Endothelial cell of umbilical vein (primary cell): ENCODE data around the gene GRID1.

Experiments
- EZH2 ChIP-seq: IDR thresholded peaks from 2 replicates; pipeline ENCODE4 v1.6.1; 2012; ENCODE audit warnings: borderline replicate concordance, low read depth, mild to moderate bottlenecking, moderate library complexity, low read length, inconsistent platforms; ENCODE audit not compliant: severe bottlenecking
- GATA2 ChIP-seq: IDR thresholded peaks from 2 replicates; pipeline ENCODE4 v1.7.0; 2011; ENCODE audit warnings: low read depth, mild to moderate bottlenecking, moderate library complexity, mixed read lengths, low read length; ENCODE audit not compliant: insufficient read length, insufficient read depth
- JUN ChIP-seq: IDR thresholded peaks from 2 replicates; pipeline ENCODE4 v1.6.1; 2011; ENCODE audit warnings: borderline replicate concordance, low read depth; ENCODE audit not compliant: insufficient read length, insufficient read depth
- MYC ChIP-seq: IDR thresholded peaks from one replicate; pipeline ENCODE4 v1.6.1; 2011; ENCODE audit warnings: mild to moderate bottlenecking, low read depth, low read length
- POLR2A ChIP-seq: IDR thresholded peaks from 2 replicates; pipeline ENCODE4 v1.6.1; 2012; ENCODE audit warnings: low read depth, mild to moderate bottlenecking, control low read depth, low read length
- POLR2AphosphoS5 ChIP-seq: IDR thresholded peaks from 2 replicates; pipeline ENCODE4 v1.6.1; 2012; ENCODE audit warnings: low read depth, mild to moderate bottlenecking, control low read depth, low read length, moderate library complexity; ENCODE audit not compliant: insufficient read depth
- TF ChIP-seq, protein P1 (sequence below), 2 donors: IDR thresholded peaks; 1 replicate in 1 of 2; 2 replicates in 1 of 2; pipeline ENCODE4 v1.5.1; 2011; ENCODE audit warnings: low read length in 2 of 2, mild to moderate bottlenecking in 2 of 2, moderate library complexity in 2 of 2, control low read depth in 1 of 2, inconsistent platforms in 1 of 2, low read depth in 1 of 2; ENCODE audit not compliant: insufficient read depth in 1 of 2; ENCODE audit errors: extremely low read depth in 1 of 2
- TF ChIP-seq, protein P2 (sequence below): IDR thresholded peaks from 2 replicates; pipeline ENCODE4 v1.6.1; 2011; ENCODE audit not compliant: insufficient read depth, insufficient read length

DNA sequence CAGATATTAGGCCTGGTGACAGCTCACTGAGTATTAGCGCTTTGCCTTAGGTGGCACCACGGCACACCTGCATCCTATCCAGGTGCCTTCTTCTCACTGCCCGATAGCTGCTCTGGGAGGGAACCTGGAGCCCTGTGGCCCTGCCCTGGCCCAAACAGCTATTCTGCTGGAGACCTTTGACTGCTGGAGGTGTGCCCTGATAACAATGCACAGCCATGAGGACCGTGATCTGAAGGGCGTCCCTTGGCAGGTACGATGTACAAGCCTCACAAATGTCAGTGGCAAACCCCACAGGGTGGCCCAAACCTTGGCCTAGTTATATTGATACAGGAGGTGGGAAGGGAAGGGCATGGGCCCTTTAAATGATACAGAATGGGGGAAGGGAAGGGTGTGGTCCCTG is 259.5 kb downstream of the GRID1 start:
- TF ChIP-seq, protein P1, sequence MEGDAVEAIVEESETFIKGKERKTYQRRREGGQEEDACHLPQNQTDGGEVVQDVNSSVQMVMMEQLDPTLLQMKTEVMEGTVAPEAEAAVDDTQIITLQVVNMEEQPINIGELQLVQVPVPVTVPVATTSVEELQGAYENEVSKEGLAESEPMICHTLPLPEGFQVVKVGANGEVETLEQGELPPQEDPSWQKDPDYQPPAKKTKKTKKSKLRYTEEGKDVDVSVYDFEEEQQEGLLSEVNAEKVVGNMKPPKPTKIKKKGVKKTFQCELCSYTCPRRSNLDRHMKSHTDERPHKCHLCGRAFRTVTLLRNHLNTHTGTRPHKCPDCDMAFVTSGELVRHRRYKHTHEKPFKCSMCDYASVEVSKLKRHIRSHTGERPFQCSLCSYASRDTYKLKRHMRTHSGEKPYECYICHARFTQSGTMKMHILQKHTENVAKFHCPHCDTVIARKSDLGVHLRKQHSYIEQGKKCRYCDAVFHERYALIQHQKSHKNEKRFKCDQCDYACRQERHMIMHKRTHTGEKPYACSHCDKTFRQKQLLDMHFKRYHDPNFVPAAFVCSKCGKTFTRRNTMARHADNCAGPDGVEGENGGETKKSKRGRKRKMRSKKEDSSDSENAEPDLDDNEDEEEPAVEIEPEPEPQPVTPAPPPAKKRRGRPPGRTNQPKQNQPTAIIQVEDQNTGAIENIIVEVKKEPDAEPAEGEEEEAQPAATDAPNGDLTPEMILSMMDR (IDR thresholded peaks at IDR 0.05; ENCODE audit: extremely low read depth in 1 of 2, insufficient read depth in 1 of 2, low read depth in 1 of 2, low read length in 2 of 2): no peak
- TF ChIP-seq POLR2AphosphoS5 (no peak), POLR2A (no peak), EZH2 (no peak), JUN (no peak), GATA2 (no peak), MYC (no peak)
- TF ChIP-seq, protein P2, sequence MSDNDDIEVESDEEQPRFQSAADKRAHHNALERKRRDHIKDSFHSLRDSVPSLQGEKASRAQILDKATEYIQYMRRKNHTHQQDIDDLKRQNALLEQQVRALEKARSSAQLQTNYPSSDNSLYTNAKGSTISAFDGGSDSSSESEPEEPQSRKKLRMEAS: no peak
